GM18526 (cell line): ENCODE measurements around the gene LRP1B.

Experiments used
- POLR2A ChIP-seq: IDR thresholded peaks from 3 replicates; pipeline ENCODE4 v1.6.1; 2011; ENCODE audit not compliant: insufficient read length; ENCODE audit errors: extremely low read depth

The LRP1B gene

DNA sequence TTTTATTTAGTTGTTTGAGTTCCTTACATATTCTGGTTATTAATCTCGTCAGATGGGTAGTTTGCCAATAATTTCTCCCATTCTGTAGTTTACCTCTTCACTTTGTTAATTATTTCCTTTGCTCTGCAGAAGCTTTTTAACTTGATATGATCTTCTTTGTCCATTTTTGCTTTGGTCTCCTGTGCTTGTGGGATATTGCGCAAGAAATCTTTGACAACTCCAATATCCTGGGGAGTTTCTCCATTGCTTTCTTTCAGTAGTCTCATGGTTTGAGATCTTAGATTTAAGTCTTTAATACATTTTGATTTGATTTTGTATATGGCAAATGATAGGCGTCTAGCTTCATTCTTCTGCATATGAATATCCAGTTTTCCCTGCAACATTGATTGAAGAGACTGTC is 389.2 kb downstream of the LRP1B start:
- no peak for TF ChIP-seq POLR2A

DNA sequence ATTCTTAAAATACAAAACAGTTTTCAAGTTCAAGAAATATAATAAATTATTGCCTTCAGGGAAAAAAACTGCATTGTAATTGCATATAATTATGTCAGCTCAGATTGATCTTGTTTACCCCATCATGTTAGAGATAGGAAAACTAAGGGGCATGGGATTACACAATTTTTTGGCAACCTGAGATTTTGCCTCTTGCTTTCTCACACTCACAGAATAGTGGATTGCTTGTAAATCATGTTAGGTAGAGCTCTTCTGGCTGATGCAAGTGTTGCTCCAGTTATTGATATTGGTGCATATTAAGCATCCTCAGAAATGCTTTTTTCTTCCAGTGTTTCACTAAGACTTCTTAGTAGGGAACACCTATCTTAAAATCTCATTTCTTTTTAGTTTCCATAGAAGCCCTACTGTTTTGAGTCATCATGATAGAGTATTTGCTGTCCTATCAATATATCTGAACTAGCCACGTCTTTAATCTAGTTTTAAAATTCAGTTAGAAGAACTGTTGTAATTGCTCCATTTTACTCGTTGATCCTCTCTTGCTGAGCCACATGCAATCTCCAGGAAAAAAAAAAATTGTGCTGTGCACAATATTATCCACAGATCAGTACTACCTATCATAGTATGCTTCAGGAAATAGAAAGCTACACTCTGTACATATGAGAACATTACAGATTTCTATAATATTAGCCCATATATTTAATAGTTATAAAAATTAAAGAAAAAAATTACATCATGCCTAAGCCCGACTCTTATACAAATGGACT is 393.1 kb downstream of the LRP1B start:
- no peak for TF ChIP-seq POLR2A

DNA sequence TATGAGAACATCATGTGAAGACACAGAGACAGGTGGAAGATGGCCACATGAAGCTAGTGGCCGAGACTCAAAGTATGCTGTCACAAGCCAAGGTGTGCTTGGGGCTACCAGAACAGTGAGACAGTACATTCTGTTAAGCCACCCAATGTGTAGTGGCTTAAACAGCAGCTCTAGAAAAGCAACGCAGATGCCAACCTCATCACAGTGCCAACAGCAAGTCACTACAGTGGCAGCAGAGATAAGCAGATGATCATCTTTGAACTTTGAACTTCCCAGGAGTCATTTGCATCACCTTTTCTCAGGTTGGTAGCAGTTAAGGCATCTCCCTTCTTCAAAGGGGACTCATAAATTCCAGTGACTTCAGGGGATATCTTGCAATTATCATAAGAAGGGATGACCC is 394.4 kb downstream of the LRP1B start:
- no peak for TF ChIP-seq POLR2A

DNA sequence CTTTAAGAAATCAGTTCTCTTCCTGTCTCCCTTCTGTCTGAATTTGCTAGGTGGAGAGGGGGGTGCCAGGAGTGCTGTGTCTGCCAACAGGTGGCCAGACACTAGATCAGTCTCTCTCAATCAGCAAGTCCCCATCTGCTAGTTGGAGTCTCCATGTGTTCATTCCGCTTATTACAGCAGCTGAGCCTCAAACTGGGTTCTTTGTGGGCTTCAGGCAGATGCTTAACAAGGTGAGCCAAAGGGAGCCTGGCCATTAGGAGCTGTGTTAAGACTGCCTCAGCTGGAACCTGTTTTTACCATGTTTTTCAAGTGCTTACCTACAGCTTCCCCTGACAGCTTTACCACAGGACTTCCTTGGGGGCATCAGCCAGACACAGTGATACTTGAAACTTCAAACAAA is 401.9 kb downstream of the LRP1B start:
- TF ChIP-seq POLR2A, result no peak

DNA sequence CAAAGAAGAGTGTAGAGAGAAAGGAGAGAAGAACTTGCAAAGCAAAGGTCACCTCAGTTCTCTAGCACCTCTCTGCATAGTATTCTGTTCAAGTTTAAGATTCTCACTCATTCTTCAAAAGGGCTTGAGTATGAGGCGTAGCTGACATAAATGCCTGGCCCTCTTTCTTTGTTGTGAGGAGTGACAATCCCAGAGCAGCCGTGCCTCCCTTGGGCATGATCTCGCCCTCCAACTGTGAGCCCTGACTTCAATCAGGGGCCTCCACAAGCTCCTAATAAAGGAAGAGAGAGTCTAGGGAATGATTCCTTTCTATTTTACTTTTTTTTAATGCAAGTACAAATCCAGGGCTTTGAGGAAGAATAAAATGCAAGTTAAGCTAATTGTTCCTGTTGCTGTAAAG is 402.7 kb downstream of the LRP1B start:
- no peak for TF ChIP-seq POLR2A

DNA sequence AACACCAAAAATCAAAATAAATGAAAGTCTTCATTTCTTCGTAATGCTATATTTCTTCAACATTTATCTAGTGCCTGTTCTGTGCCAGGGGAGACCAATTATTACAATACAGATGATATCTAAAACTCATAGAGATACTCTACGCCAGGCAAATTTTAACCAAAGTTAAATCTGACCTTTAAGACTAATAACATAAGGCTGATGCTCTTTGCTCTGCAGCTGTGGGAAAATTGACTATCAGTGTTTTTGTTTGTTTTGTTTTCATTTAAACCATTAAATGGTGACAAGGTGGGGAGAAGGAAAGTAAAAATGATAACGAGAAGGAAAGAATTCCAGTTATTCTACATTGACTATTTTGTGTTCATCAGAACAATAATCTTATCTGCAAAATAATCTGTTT is 406.4 kb downstream of the LRP1B start:
- TF ChIP-seq POLR2A, result no peak

DNA sequence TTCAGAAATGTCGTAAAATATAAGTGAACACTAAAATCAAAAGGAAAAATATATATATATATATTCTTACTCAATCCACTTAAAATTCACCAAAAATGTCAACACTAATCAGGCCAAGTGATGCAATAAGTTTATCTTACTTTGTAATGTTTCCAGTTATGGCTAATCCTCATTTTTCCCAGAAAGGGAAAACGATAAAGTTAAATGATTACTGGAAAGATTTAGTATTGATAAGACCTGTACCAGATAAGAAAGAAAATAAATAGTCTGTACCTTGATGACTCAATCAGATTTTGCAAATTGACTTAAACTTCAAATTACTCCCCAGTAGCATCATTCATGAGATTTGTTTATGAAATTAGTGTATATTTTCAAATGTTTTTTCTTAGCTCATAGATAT is 407.0 kb downstream of the LRP1B start:
- TF ChIP-seq POLR2A, result no peak

DNA sequence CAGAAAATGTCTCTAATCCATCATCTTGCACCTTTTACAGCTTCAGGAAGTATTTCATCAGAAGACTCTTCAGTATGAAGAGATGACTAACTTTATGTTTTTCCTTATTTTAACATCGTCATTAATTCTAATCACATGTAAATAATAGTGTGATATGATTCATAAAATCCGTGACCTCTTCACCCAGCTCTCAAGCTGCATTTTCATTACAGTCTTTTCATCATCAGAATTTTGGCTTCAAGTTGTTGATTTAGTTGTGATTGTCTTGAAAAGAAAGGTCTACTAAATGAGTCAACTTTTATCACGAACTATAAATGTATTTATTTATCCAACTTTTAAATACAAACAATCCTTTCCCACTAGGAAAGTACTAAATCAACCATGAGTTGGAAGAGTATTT is 410.3 kb downstream of the LRP1B start:
- no peak for TF ChIP-seq POLR2A

DNA sequence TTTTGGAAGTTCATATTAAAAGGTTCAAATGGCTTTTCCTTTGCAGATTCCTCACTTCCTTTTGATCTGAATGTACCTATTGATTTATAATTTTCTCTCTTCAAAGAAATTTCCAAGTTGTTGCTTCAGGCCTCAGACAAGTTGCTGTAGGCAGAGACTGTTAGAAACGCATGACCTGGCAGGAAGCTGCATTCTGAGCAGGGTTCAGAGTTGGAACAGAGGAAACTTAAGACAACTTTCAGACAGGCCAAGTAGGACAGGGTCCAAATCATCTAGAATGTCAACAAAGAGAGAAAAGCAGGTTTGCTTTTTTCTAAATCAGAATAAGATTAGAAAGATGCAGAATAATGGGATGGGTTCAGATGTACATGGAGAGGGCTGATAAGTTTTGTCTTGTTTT is 416.3 kb downstream of the LRP1B start:
- TF ChIP-seq POLR2A, result no peak

DNA sequence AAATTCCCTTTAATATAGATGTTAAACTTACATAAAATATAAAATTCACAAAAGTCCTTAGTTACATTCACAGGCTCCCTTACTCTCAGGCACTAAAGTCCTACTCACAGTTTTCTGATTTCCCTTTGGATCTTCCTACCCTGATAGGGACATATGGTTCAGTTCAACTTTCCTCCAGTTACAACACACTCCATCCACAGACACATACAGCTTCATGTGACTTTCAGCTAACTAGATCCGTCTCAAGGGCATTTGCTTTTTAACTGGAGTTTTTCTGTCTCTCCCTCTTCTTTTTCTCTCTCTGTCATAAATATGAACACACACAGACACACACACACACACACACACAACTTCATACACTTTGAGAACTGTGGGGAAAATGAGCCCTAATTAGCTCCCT is 419.2 kb downstream of the LRP1B start:
- TF ChIP-seq POLR2A, result no peak

DNA sequence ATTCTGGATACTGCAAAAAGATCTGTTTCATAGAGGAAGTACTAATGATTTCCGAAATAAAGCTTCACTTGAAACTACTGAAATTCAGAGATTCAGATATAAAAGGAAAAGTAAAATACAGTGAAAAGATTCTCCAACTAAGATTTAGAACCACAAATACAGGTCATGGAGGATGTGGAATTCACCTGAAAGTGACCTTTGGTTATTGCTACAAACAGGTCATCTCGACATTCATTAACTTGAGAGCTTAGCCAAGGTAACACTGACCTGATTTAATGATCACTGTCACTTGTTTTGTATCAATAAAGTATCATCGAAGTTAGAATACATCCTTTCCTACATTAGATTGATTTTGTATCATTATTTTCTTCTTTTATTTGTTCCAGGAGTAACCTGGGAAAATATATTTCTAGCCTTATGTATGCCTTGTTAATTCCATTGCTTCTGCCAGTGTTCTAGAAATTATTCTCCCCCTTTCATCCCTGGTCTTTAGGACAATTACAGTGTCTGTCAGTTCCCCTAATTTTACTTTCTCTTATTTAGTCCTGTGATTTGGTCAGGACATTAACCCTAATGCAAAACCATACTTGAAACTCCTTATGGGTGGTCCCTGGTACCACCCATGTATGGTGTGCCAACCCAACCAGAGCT is 420.1 kb downstream of the LRP1B start:
- TF ChIP-seq POLR2A, result no peak

DNA sequence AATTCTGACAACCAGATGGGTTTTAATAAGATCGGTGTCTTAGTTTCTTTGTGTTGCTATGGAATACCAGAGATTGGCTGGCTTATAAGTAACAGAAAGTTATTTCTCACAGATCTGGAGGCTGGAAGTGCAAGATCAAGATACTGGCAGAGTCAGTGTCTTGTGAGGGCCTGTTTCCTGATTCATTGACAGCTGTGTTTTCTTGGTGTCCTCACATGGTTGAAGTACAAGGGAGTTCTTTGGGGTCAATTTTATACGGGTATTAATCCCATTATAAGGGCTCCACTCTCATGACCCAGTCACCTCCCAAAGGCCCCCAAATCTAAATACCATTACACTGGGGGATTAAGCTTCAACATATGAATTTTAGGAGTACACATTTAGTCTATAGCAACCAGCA is 421.1 kb downstream of the LRP1B start:
- TF ChIP-seq POLR2A, result no peak

DNA sequence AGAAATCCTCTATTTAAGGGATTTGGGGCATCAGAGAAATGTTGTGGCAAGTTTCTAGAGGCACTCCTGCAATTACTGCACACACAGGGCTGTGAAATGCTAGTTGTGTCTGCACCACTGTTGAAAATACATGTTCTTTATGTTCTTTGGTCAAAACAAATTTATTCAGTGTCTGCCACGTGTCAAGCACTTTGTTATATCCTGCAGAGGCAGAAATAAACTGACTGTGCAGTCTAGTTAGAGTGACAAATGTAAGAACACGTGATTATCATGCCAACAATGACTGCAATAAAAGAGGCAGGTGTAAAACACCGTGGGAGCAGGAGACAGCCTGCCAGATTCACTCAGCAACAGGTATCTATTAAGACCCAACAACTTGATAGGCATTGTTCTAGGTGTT is 423.3 kb downstream of the LRP1B start:
- no peak for TF ChIP-seq POLR2A

DNA sequence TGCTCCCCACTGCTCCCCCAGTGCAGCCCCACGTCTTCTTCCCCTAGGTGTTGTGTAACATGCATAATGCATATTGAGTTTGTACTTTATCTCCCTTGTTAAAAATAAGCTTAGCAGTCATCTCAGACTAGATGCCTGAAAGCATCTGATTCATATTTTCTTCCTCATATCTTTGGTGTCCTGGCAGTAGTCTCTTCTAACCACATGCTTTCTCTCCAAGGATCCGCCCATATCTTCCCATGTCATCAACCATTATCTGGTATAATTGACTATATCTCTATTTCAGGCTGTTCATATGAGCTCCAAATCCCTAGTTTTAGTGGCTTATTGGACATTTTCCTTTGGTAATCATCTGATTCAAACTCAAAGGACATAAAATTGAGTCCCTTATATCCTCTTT is 426.3 kb downstream of the LRP1B start:
- TF ChIP-seq POLR2A, result no peak

DNA sequence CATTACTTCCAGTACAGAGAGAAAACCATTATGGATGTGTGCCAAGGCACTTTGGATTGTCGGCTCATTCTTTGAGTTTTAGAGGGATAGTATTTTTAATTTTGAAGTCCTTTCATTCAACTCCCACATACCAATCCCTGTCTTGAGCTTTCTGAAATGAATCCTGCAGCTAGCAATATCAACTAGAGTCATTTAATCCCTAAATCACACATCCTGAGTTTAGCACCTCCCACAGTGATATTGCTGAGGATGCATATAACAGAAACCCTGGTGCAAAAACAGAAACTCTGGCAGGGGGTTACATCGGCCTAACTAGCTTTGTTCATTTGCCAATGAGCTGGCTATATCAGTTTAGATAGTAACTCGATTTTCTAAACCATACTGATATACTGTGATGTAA is 427.3 kb downstream of the LRP1B start:
- TF ChIP-seq POLR2A, result no peak

DNA sequence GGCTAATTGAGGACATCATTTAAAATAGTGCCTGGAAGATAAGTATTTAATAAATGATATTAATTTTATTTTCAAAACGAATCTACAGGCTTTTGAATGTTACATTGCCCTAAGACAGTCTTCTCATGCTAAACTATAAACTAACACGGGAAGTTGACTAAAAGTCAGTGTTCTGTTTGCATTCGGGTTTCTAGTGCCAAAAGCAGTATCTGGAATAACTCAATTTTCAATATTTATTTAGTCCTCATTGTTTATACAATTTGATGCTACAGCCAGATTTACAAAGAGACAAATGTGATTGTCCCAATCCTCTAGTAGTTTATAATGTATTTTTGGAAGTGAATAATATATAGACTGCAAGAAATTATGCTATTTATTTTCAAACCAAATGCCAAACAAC is 429.2 kb downstream of the LRP1B start:
- TF ChIP-seq POLR2A, result no peak

DNA sequence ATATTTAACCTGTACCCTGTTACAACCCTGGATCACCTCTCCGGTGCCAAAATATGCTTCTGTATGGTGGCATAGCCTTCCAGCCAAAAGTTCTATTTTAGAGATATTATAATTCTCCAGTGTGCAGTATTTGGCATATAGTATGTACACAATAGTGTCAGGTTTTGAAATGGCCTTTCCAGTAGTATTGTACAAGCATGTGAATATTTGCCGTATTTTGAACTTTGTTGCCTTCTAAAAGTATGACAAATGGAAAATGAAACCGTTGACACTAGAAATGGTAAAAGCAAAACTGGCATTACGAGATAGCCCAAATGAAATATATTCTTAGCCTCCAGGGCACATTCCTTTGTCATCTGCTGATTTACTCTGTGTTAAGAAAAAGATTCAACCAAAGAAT is 431.2 kb downstream of the LRP1B start:
- TF ChIP-seq POLR2A, result no peak
